Right ventricle myocardium inferior (tissue), 1 donor: ENCODE data around the gene PAX3. TPM values are rescaled to one million over a fixed set of nuclear protein-coding genes. Genes with fewer than 3 reads are reported as not detected.

Experiments
- ATAC-seq: fragments of 200-7000 bp; cut with Tn5 transposase; one replicate; pipeline ENCODE4 v1.9.1; 2020; ENCODE audit warnings: mild to moderate bottlenecking, moderate library complexity
- DNase-seq: peaks from one replicate; pipeline ENCODE4 v3.0.0; 2021; ENCODE audit errors: missing footprints
- intact Hi-C: fragments of 100-400 bp; cut with DNase I; formaldehyde crosslinking; loops from one replicate; pipeline ENCODE4 v1.11.0; 2022
- total RNA-seq: library from RNA; stranded (reverse); fragmentation: NEBNext Ultra II Directional; extraction: Animal tissue kit (Norgen Biotek cat#: 25700); gene quantifications from one replicate; pipeline ENCODE4 v1.2.1, GENCODE V29; 2021
- donor health status: DM: no; HTN: yes; CAD: no; lungs with severe emphysema.

PAX3 gene
- total RNA-seq, 1 donor from 2014 or later: not detected

GRCh38 chr2:222311978-222312738 is 13.4 kb upstream of the PAX3 start:
- DNase-seq: no peak
- no peak for ATAC-seq
- intact Hi-C loops: loop anchor here (10.0 kb wide), 1 partner anchor 257 kb away; no protein-coding TSS in a partner anchor

GRCh38 chr2:222311319-222311977 is 12.7 kb upstream of the PAX3 start:
- intact Hi-C loops: loop anchor here (10.0 kb wide), 1 partner anchor 257 kb away; no protein-coding TSS in a partner anchor
- no peak for ATAC-seq
- no peak for DNase-seq

- ATAC-seq (no peak), DNase-seq (no peak)
- intact Hi-C loops: loop anchor here (10.0 kb wide), 1 partner anchor 256 kb away; no protein-coding TSS in a partner anchor
Measured at GRCh38 chr2:222310747-222311318, 12.0 kb upstream of the PAX3 start.

GRCh38 chr2:222309766-222310165 is 11.0 kb upstream of the PAX3 start:
- DNase-seq: no peak
- intact Hi-C loops: loop anchor here (10.0 kb wide), 1 partner anchor 255 kb away; no protein-coding TSS in a partner anchor
- ATAC-seq: no peak

- intact Hi-C loops: no loop called here
- ATAC-seq (no peak), DNase-seq (no peak)
Measured at GRCh38 chr2:222309361-222309760, 10.6 kb upstream of the PAX3 start.

- ATAC-seq (no peak), DNase-seq (no peak)
- intact Hi-C loops: no loop called here
Measured at GRCh38 chr2:222307978-222308730, 9.4 kb upstream of the PAX3 start.

GRCh38 chr2:222307143-222307756 is 8.5 kb upstream of the PAX3 start:
- DNase-seq: no peak
- ATAC-seq: no peak
- intact Hi-C loops: no loop called here

- DNase-seq (no peak), ATAC-seq (no peak)
- intact Hi-C loops: no loop called here
Measured at GRCh38 chr2:222306393-222307142, 7.8 kb upstream of the PAX3 start.

GRCh38 chr2:222305516-222306392 is 7.0 kb upstream of the PAX3 start:
- DNase-seq (no peak), ATAC-seq (no peak)
- intact Hi-C loops: no loop called here

- no peak for DNase-seq
- intact Hi-C loops: no loop called here
- ATAC-seq: no peak
Measured at GRCh38 chr2:222304737-222305515, 6.1 kb upstream of the PAX3 start.

GRCh38 chr2:222303828-222304736 is 5.3 kb upstream of the PAX3 start:
- ATAC-seq (no peak), DNase-seq (no peak)
- intact Hi-C loops: no loop called here

- intact Hi-C loops: no loop called here
- DNase-seq (no peak), ATAC-seq (no peak)
Measured at GRCh38 chr2:222303045-222303827, 4.4 kb upstream of the PAX3 start.

GRCh38 chr2:222302178-222303018 is 3.6 kb upstream of the PAX3 start:
- intact Hi-C loops: no loop called here
- ATAC-seq (no peak), DNase-seq (no peak)

- DNase-seq: no peak
- no peak for ATAC-seq
- intact Hi-C loops: no loop called here
Measured at GRCh38 chr2:222301796-222302118, 3.0 kb upstream of the PAX3 start.
